ENCODE measurements around the gene SAMD9L. TPM values are rescaled to one million over a fixed set of nuclear protein-coding genes. Genes with fewer than 3 reads are reported as not detected.

SAMD9L gene
- polyA plus RNA-seq, 2 of the 4 experiments (the other 2 are of a cell fraction), result 0.44 to 1.5 TPM

DNA sequence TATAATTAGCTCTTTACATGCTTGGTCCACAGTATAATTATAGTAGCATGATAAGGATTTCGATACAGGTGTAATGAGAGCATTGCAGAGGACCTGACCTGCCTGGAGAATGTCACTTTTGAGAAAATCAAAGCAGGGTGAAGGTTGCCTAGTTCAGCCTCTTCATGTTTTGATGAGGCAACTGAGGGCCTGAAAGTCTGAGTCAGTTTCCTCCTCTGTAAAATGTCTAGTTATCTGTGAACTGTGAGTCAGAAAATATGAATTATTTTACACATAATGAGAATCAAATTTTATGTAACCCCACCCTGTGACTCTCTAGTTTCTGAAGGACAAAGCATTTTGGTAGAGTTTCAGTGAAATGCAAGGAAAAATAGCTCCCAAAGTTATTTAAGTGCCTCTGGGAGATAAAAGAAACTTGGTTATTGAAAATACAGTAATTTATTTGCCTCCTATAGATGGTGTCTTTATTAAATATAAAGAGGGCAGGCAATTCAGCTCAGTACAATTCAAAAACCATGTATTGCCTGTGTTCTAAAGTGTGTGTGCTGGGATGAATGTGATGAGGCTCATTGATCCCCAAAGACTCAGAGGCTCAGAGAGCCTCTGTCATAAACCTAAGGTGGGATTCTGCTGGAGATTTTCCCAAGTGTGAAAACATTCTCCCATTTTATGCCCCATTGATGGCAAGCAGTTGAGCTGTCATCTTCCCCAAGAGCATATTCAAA is 37.3 kb upstream of the SAMD9L start:
- Histone ChIP-seq H3K4me2 (no peak overlapping the region), H3K27ac (no peak overlapping the region), H3K9me3 (no peaks in the 10 kb centered on the region), H3K4me1 (no peaks in the 10 kb centered on the region), H3K4me3 (no peak overlapping the region)
- 0% methylated on average over 1 of the region's 1 CpG for WGBS (ENCODE audit: missing lambda C conversion rate)
- ChIA-PET CTCF (no interaction called here), POLR2A (no interaction called here)
- ATAC-seq (no peak), DNase-seq (ENCODE audit: low read depth in 1 of 2, low spot score in 1 of 2) (no peak), FAIRE-seq (no peak)
- no peak for TF ChIP-seq HOXB13 (CRISPR knock-in tag; IDR thresholded peaks at IDR 0.05; ENCODE audit: low read depth)
- TF ChIP-seq CHD2 (IDR thresholded peaks at IDR 0.05; ENCODE audit: low read length, partially characterized antibody), result no peak
- TF ChIP-seq NR3C1 (IDR thresholded peaks at IDR 0.05), result no peak
- no peak for TF ChIP-seq RNF2 (IDR thresholded peaks at IDR 0.05; ENCODE audit: borderline replicate concordance, low read depth)
- no peak for TF ChIP-seq REST (IDR thresholded peaks at IDR 0.05)
- TF ChIP-seq KDM5A (IDR thresholded peaks at IDR 0.05), result no peak

- ChIA-PET POLR2A (no interaction called here), CTCF (interaction anchor here (0.9 to 2.6 kb wide), 3 partner anchors 45 to 372 kb away, joined by 3 to 19 read pairs (median 3); no protein-coding TSS in a partner anchor)
- Histone ChIP-seq H3K4me3 (no peak overlapping the region), H3K4me1 (no peaks in the 10 kb centered on the region), H3K9me3 (no peaks in the 10 kb centered on the region), H3K4me2 (no peak overlapping the region), H3K27ac (no peak overlapping the region)
- TF ChIP-seq NPAS2 (CRISPR knock-in tag; IDR thresholded peaks at IDR 0.05; ENCODE audit: borderline replicate concordance) (no peak), KDM5A (IDR thresholded peaks at IDR 0.05) (no peak), CBX8 (IDR thresholded peaks at IDR 0.05) (no peak), E2F6 (IDR thresholded peaks at IDR 0.05; ENCODE audit: borderline replicate concordance, low read depth) (no peak), HOXA7 (CRISPR knock-in tag; IDR thresholded peaks at IDR 0.05) (no peak), CEBPB (IDR thresholded peaks at IDR 0.05) (no peak)
- ATAC-seq, result no peak
- DNase-seq (ENCODE audit: low read depth in 1 of 2, low spot score in 1 of 2), result no peak
- FAIRE-seq, result no peak
Observed at GRCh38 chr7:93179173-93179572, 31.0 kb upstream of the SAMD9L start.

DNA sequence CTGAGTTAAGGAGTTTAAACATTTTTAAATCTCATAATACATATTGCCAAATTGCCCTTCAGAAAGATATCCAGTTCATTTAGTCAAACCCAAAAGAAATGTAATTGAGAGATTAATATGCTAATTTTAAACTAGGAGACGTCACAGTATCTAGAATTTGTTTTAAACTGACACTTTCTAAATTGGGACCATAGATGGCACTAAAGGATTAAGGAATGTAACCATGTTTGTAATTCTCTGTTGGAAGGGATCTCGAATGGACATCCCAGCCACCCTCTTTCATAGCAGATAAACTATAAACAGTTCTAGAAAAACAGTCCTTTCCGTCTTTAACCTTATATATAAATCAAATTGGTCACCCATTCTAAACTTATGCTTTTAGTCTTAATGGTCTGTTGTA is 30.0 kb upstream of the SAMD9L start:
- POLR2A ChIA-PET, result no interaction called here

More for the DNA sequence above, 30.0 kb upstream of the SAMD9L start:
- peak; percentile 28 for FAIRE-seq
- CTCF ChIA-PET, result interaction anchor here (0.9 to 2.6 kb wide), 3 partner anchors 46 to 373 kb away, joined by 3 to 19 read pairs (median 3); no protein-coding TSS in a partner anchor
- Histone ChIP-seq H3K4me3 (no peak overlapping the region), H3K4me1 (no peaks in the 10 kb centered on the region), H3K27ac (no peak overlapping the region), H3K4me2 (no peak overlapping the region), H3K9me3 (no peaks in the 10 kb centered on the region)
- ATAC-seq, result no peak
- TF ChIP-seq, protein P1, sequence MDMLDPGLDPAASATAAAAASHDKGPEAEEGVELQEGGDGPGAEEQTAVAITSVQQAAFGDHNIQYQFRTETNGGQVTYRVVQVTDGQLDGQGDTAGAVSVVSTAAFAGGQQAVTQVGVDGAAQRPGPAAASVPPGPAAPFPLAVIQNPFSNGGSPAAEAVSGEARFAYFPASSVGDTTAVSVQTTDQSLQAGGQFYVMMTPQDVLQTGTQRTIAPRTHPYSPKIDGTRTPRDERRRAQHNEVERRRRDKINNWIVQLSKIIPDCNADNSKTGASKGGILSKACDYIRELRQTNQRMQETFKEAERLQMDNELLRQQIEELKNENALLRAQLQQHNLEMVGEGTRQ (IDR thresholded peaks at IDR 0.05), result no peak
- no peak for TF ChIP-seq FOSB (CRISPR knock-in tag; IDR thresholded peaks at IDR 0.05)
- no peak for TF ChIP-seq HOXA7 (CRISPR knock-in tag; IDR thresholded peaks at IDR 0.05)
- no peak for TF ChIP-seq MYC (IDR thresholded peaks at IDR 0.05; ENCODE audit: borderline replicate concordance, low read length)
- no peak for TF ChIP-seq REST (IDR thresholded peaks at IDR 0.05)
- TF ChIP-seq ZFP36 (IDR thresholded peaks at IDR 0.05; ENCODE audit: borderline replicate concordance, partially characterized antibody), result no peak
- no peak for TF ChIP-seq BHLHE40 (IDR thresholded peaks at IDR 0.05; ENCODE audit: low read depth, low read length)
- TF ChIP-seq, protein P2, sequence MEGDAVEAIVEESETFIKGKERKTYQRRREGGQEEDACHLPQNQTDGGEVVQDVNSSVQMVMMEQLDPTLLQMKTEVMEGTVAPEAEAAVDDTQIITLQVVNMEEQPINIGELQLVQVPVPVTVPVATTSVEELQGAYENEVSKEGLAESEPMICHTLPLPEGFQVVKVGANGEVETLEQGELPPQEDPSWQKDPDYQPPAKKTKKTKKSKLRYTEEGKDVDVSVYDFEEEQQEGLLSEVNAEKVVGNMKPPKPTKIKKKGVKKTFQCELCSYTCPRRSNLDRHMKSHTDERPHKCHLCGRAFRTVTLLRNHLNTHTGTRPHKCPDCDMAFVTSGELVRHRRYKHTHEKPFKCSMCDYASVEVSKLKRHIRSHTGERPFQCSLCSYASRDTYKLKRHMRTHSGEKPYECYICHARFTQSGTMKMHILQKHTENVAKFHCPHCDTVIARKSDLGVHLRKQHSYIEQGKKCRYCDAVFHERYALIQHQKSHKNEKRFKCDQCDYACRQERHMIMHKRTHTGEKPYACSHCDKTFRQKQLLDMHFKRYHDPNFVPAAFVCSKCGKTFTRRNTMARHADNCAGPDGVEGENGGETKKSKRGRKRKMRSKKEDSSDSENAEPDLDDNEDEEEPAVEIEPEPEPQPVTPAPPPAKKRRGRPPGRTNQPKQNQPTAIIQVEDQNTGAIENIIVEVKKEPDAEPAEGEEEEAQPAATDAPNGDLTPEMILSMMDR (IDR thresholded peaks at IDR 0.05), result peak; percentile 34; the same call in 2 of the 3 replicates
- peak; percentile 40 to 44; a peak in 4 of 5 replicates for TF ChIP-seq RAD21 (conservative IDR thresholded peaks at IDR 0.05 in 1 of 2, IDR thresholded peaks at IDR 0.05 in 1 of 2)
- TF ChIP-seq EHF (CRISPR knock-in tag; IDR thresholded peaks at IDR 0.05), result no peak
- no peak for TF ChIP-seq E2F6 (IDR thresholded peaks at IDR 0.05; ENCODE audit: borderline replicate concordance, low read depth)
- TF ChIP-seq HEYL (CRISPR knock-in tag; IDR thresholded peaks at IDR 0.05), result no peak
- 2% methylated on average over 3 of the region's 3 CpGs for WGBS (ENCODE audit: missing lambda C conversion rate)
- peak; percentile 3 to 5 for DNase-seq (ENCODE audit: low read depth in 1 of 2, low spot score in 1 of 2)
